ENCODE results near the gene SLC12A4. TPM values are rescaled to one million over a fixed set of nuclear protein-coding genes. Genes with fewer than 3 reads are reported as not detected.
"Not testable (repeated sequence)": the region's sequence is repeated elsewhere in the genome, so short reads cannot be mapped to it uniquely, and the experiment has no call there.

The SLC12A4 gene
- polyA plus RNA-seq, 3 donors, result 28.8 to 38.9 (median 35.6) TPM

- DNase-seq (ENCODE audit: extremely low read depth in 1 of 11, low read depth in 9 of 11, low spot score in 4 of 11), result no peak
Observed at GRCh38 chr16:67919622-67920221, 48.7 kb downstream of the SLC12A4 start.

- DNase-seq (ENCODE audit: extremely low read depth in 1 of 11, low read depth in 9 of 11, low spot score in 4 of 11), result no peak
Observed at GRCh38 chr16:67917852-67918236, 50.6 kb downstream of the SLC12A4 start.

GRCh38 chr16:67917140-67917851 is 51.1 kb downstream of the SLC12A4 start:
- no peak for DNase-seq (ENCODE audit: extremely low read depth in 1 of 11, low read depth in 9 of 11, low spot score in 4 of 11)

GRCh38 chr16:67915831-67916723 is 52.4 kb downstream of the SLC12A4 start:
- DNase-seq (ENCODE audit: extremely low read depth in 1 of 11, low read depth in 9 of 11, low spot score in 4 of 11), result no peak

- not testable (repeated sequence) for DNase-seq (ENCODE audit: extremely low read depth in 1 of 11, low read depth in 9 of 11, low spot score in 4 of 11)
Observed at GRCh38 chr16:67915496-67915769, 53.0 kb downstream of the SLC12A4 start.

- DNase-seq (ENCODE audit: extremely low read depth in 1 of 11, low read depth in 9 of 11, low spot score in 4 of 11), result no peak
Observed at GRCh38 chr16:67914758-67915495, 53.5 kb downstream of the SLC12A4 start.

- DNase-seq (ENCODE audit: extremely low read depth in 1 of 11, low read depth in 9 of 11, low spot score in 4 of 11), result no peak
Observed at GRCh38 chr16:67910158-67910557, 58.3 kb downstream of the SLC12A4 start.

- DNase-seq (ENCODE audit: extremely low read depth in 1 of 11, low read depth in 9 of 11, low spot score in 4 of 11), result no peak
Observed at GRCh38 chr16:67909056-67909742, 59.2 kb downstream of the SLC12A4 start.

GRCh38 chr16:67907397-67908180 is 60.8 kb downstream of the SLC12A4 start:
- DNase-seq (ENCODE audit: extremely low read depth in 1 of 11, low read depth in 9 of 11, low spot score in 4 of 11), result no peak

GRCh38 chr16:67902831-67903230 is 65.6 kb downstream of the SLC12A4 start:
- no peak for DNase-seq (ENCODE audit: extremely low read depth in 1 of 11, low read depth in 9 of 11, low spot score in 4 of 11)

GRCh38 chr16:67901734-67902133 is 66.7 kb downstream of the SLC12A4 start:
- no peak for DNase-seq (ENCODE audit: extremely low read depth in 1 of 11, low read depth in 9 of 11, low spot score in 4 of 11)

GRCh38 chr16:67897231-67897630 is 71.2 kb downstream of the SLC12A4 start:
- DNase-seq (ENCODE audit: extremely low read depth in 1 of 11, low read depth in 9 of 11, low spot score in 4 of 11), result no peak

- DNase-seq (ENCODE audit: extremely low read depth in 1 of 11, low read depth in 9 of 11, low spot score in 4 of 11), result no peak
Observed at GRCh38 chr16:67893743-67894399, 74.6 kb downstream of the SLC12A4 start.

Other genes starting within 250 kb of the SLC12A4 start
- gene GFOD2, start 249.3 kb downstream of the SLC12A4 start, polyA plus RNA-seq (ENCODE audit: insufficient read length in 3 of 3), result 10 to 100 TPM; 19.8 to 23.7 (median 23.0) TPM
- gene RANBP10, start 162.1 kb downstream of the SLC12A4 start, polyA plus RNA-seq (ENCODE audit: insufficient read length in 3 of 3), result 10 to 100 TPM; 22.7 to 30.4 (median 25.2) TPM
- gene TSNAXIP1, start 161.7 kb downstream of the SLC12A4 start, polyA plus RNA-seq (ENCODE audit: insufficient read length in 3 of 3), result 1 to 10 TPM; 6.9 to 9.4 (median 7.6) TPM
- gene THAP11, start 126.3 kb downstream of the SLC12A4 start, polyA plus RNA-seq (ENCODE audit: insufficient read length in 3 of 3), result 10 to 100 TPM; 26.6 to 36.3 (median 28.1) TPM
- 100 to 1,000 TPM; 115 to 139 (median 129) TPM for gene NUTF2, start 121.7 kb downstream of the SLC12A4 start, polyA plus RNA-seq (ENCODE audit: insufficient read length in 3 of 3)
- 10 to 100 TPM; 43.0 to 59.6 (median 53.3) TPM for gene CENPT, start 120.9 kb downstream of the SLC12A4 start, polyA plus RNA-seq (ENCODE audit: insufficient read length in 3 of 3)
- 100 to 1,000 TPM in 1 of 3 donors, 10 to 100 TPM in 2; 91.3 to 106 (median 95.3) TPM for gene EDC4, start 95.6 kb downstream of the SLC12A4 start, polyA plus RNA-seq (ENCODE audit: insufficient read length in 3 of 3)
- under 1 TPM in 2 of 3 donors, not detected in 1; 0.43 to 0.70 TPM for gene NRN1L, start 83.8 kb downstream of the SLC12A4 start, polyA plus RNA-seq (ENCODE audit: insufficient read length in 3 of 3)
- gene PSKH1, start 75.4 kb downstream of the SLC12A4 start, polyA plus RNA-seq (ENCODE audit: insufficient read length in 3 of 3), result 10 to 100 TPM; 31.2 to 40.9 (median 34.1) TPM
- 1 to 10 TPM; 4.0 to 7.6 (median 6.2) TPM for gene CTRL, start 36.8 kb downstream of the SLC12A4 start, polyA plus RNA-seq (ENCODE audit: insufficient read length in 3 of 3)
- 10 to 100 TPM; 15.9 to 31.1 (median 28.4) TPM for gene PSMB10, start 31.8 kb downstream of the SLC12A4 start, polyA plus RNA-seq (ENCODE audit: insufficient read length in 3 of 3)
- 10 to 100 TPM; 16.1 to 29.5 (median 21.2) TPM for gene LCAT, start 24.5 kb downstream of the SLC12A4 start, polyA plus RNA-seq (ENCODE audit: insufficient read length in 3 of 3)
- under 1 TPM in 2 of 3 donors, not detected in 1; 0.14 to 0.16 TPM for gene DPEP3, start 11.9 kb upstream of the SLC12A4 start, polyA plus RNA-seq (ENCODE audit: insufficient read length in 3 of 3)
- under 1 TPM; 0.51 to 0.86 (median 0.62) TPM for gene DPEP2, start 30.8 kb upstream of the SLC12A4 start, polyA plus RNA-seq (ENCODE audit: insufficient read length in 3 of 3)
- gene DPEP2NB, start 47.3 kb upstream of the SLC12A4 start, polyA plus RNA-seq (ENCODE audit: insufficient read length in 3 of 3), result not detected
- 10 to 100 TPM in 2 of 3 donors, 1 to 10 TPM in 1; 9.3 to 11.3 (median 10.1) TPM for gene DDX28, start 54.6 kb upstream of the SLC12A4 start, polyA plus RNA-seq (ENCODE audit: insufficient read length in 3 of 3)
- 10 to 100 TPM; 13.7 to 17.9 (median 17.5) TPM for gene DUS2, start 54.6 kb upstream of the SLC12A4 start, polyA plus RNA-seq (ENCODE audit: insufficient read length in 3 of 3)
- 10 to 100 TPM; 28.8 to 37.0 (median 35.7) TPM for gene NFATC3, start 116.7 kb upstream of the SLC12A4 start, polyA plus RNA-seq (ENCODE audit: insufficient read length in 3 of 3)

Data from renal cortex interstitium (tissue), 11 donors.